Measurements from ENCODE around the gene FRAS1.

DNA sequence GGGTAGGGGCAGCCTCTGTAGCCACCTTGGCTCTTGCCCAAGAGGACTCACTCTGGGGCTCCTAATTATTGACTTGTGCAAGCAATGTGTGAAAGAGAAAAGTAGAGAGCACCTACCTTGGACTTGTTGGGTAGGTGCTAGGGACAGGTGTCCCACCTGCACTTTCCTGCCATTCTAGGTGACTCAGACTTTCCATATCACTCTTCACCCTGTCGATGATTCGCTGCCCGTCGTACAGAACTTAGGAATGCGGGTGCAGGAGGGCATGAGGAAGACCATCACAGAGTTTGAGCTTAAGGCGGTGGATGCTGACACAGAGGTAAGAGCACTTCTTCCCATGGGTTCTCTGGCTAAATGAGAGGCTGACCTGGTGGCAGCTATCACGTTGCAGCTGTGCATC lies 407.1 kb downstream of the FRAS1 start:
- TF ChIP-seq POLR2AphosphoS5 (IDR thresholded peaks at IDR 0.05; ENCODE audit: insufficient read depth, low read depth, low read length): no peak
- no peak for TF ChIP-seq POLR2A (IDR thresholded peaks at IDR 0.05; ENCODE audit: low read depth, low read length)
- TF ChIP-seq EZH2 (IDR thresholded peaks at IDR 0.05; ENCODE audit: borderline replicate concordance, low read depth, low read length, severe bottlenecking): no peak
- TF ChIP-seq, protein P1, sequence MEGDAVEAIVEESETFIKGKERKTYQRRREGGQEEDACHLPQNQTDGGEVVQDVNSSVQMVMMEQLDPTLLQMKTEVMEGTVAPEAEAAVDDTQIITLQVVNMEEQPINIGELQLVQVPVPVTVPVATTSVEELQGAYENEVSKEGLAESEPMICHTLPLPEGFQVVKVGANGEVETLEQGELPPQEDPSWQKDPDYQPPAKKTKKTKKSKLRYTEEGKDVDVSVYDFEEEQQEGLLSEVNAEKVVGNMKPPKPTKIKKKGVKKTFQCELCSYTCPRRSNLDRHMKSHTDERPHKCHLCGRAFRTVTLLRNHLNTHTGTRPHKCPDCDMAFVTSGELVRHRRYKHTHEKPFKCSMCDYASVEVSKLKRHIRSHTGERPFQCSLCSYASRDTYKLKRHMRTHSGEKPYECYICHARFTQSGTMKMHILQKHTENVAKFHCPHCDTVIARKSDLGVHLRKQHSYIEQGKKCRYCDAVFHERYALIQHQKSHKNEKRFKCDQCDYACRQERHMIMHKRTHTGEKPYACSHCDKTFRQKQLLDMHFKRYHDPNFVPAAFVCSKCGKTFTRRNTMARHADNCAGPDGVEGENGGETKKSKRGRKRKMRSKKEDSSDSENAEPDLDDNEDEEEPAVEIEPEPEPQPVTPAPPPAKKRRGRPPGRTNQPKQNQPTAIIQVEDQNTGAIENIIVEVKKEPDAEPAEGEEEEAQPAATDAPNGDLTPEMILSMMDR (IDR thresholded peaks at IDR 0.05; ENCODE audit: extremely low read depth in 1 of 2, insufficient read depth in 1 of 2, low read depth in 1 of 2, low read length in 2 of 2): no peak

Data from endothelial cell of umbilical vein (primary cell).